K562 (cell line): ENCODE data around the gene AGXT. TPM values are rescaled to one million over a fixed set of nuclear protein-coding genes. Genes with fewer than 3 reads are reported as not detected.

Source experiments
- ATAC-seq: fragments of 200-7000 bp; cut with Tn5 transposase; 3 replicates; pipeline ENCODE4 v1.9.1; 2020; ENCODE audit warnings: moderate library complexity
- BruUV-seq: library from RNA; stranded (reverse); fragments of 400-500 nt; replicated peaks from 2 replicates; lab custom pipeline; 2021; lab: Mats Ljungman, UMichigan
- CTCF ChIA-PET: fragments of 300-600 bp; formaldehyde crosslinking; extraction: SDS; loops from one replicate; lab custom pipeline; 2021; ENCODE audit warnings: low intra/inter-chr PET ratio; lab: Yijun Ruan, JAX
- POLR2A ChIA-PET: fragments of 300-600, 350-650 bp; sonication (Branson Sonifier 250); formaldehyde crosslinking; extraction: SDS; loops from one replicate; lab custom pipeline; 2021; ENCODE audit warnings: antibody characterized with exemption, inconsistent platforms; lab: Yijun Ruan, JAX
- DNase-seq, 4 experiments: peaks; one replicate each; pipeline versions ENCODE4 v3.0.0 to v3.0.0-alpha.2; 2011 to 2018; ENCODE audit warnings: low spot score in 3 of 4, mixed read lengths in 3 of 4; ENCODE audit errors: extremely low read depth in 1 of 4
- FAIRE-seq: peaks from 2 replicates; lab custom pipeline; 2011; peaks lifted over from hg19 to GRCh38; lab: Jason Lieb, UNC
- H2AFZ ChIP-seq: 2 replicates; pipeline ENCODE4 v1.6.0; 2011; ENCODE audit warnings: low read depth, low read length, control low read depth, inconsistent platforms
- H3K27ac ChIP-seq: fragments of 200-600 bp; 3 replicates; pipeline ENCODE4 v1.8.0; 2011; ENCODE audit warnings: low read depth, mild to moderate bottlenecking, control low read depth, inconsistent platforms, low read length, moderate library complexity, mixed read lengths; ENCODE audit errors: extremely low read depth
- H3K27me3 ChIP-seq, 2 experiments: fragments of 300-600 bp in 1 of 2; 2 replicates in 1 of 2; 3 replicates in 1 of 2; pipeline versions ENCODE4 v1.6.0 to v1.8.0; 2011; ENCODE audit warnings: inconsistent platforms in 2 of 2, low read length in 2 of 2, mild to moderate bottlenecking in 1 of 2, mixed read lengths in 1 of 2, moderate library complexity in 1 of 2; ENCODE audit not compliant: control insufficient read depth in 2 of 2, insufficient read depth in 2 of 2
- H3K36me3 ChIP-seq: fragments of 300-600 bp; 3 replicates; pipeline ENCODE4 v1.8.0; 2011; ENCODE audit warnings: mild to moderate bottlenecking, low read length, inconsistent platforms; ENCODE audit not compliant: control insufficient read depth, insufficient read depth
- H3K4me1 ChIP-seq, 2 experiments: fragments of 200-600 bp in 1 of 2; replicated peaks in 1 of 2; 2 replicates in 1 of 2; 3 replicates in 1 of 2; pipeline versions ENCODE4 v1.5.1 to v1.8.0; 2011; ENCODE audit warnings: inconsistent platforms in 2 of 2, low read length in 2 of 2, mild to moderate bottlenecking in 1 of 2, mixed read lengths in 1 of 2, moderate library complexity in 1 of 2; ENCODE audit not compliant: control insufficient read depth in 2 of 2, insufficient read depth in 2 of 2
- H3K4me2 ChIP-seq: 2 replicates; pipeline ENCODE4 v1.6.1; 2011; ENCODE audit warnings: low read length, control low read depth, inconsistent platforms, mixed read lengths; ENCODE audit not compliant: insufficient read depth
- H3K4me3 ChIP-seq: fragments of 200-600 bp; sonication (generic), shearing (Covaris generic); 2 replicates; pipeline ENCODE4 v1.5.1; 2016; ENCODE audit warnings: control low read depth, inconsistent platforms
- H3K79me2 ChIP-seq: fragments of 200-600 bp; 3 replicates; pipeline ENCODE4 v1.8.0; 2011; ENCODE audit warnings: low read length, inconsistent platforms; ENCODE audit not compliant: control insufficient read depth, insufficient read depth
- H3K9ac ChIP-seq, 2 experiments: 2 replicates each; pipeline versions ENCODE4 v1.6.0 to v1.6.1; 2011; ENCODE audit warnings: low read depth in 2 of 2, low read length in 2 of 2, control low read depth in 1 of 2, inconsistent platforms in 1 of 2, mild to moderate bottlenecking in 1 of 2, mixed read lengths in 1 of 2; ENCODE audit not compliant: insufficient read depth in 1 of 2
- H3K9me1 ChIP-seq: one replicate; pipeline ENCODE4 v1.6.0; 2011; ENCODE audit warnings: inconsistent platforms, mild to moderate bottlenecking, low read length, moderate library complexity; ENCODE audit not compliant: control insufficient read depth, insufficient read depth
- H3K9me3 ChIP-seq: replicated peaks from 2 replicates; pipeline ENCODE4 v1.5.1; 2011; ENCODE audit warnings: low read depth, low read length, inconsistent platforms; ENCODE audit not compliant: control insufficient read depth, insufficient read depth
- H4K20me1 ChIP-seq: replicated peaks from 2 replicates; pipeline ENCODE4 v1.6.1; 2011; ENCODE audit warnings: low read length, inconsistent platforms, mixed read lengths; ENCODE audit not compliant: control insufficient read depth, insufficient read depth
- ARID3A ChIP-seq: IDR thresholded peaks from 2 replicates; pipeline ENCODE4 v1.6.1; 2012; ENCODE audit warnings: low read depth, low read length, improper control_type of control experiment, borderline replicate concordance
- CBFA2T2 ChIP-seq: fragments of 450-650 bp; conservative IDR thresholded peaks from 2 replicates; pipeline ENCODE4 v1.6.1; 2017; ENCODE audit warnings: mild to moderate bottlenecking
- CBFA2T3 ChIP-seq: fragments of 450-650 bp; IDR thresholded peaks from 2 replicates; pipeline ENCODE4 v1.6.1; 2017
- CBX1 ChIP-seq: sonication (generic); IDR thresholded peaks from 2 replicates; pipeline ENCODE4 v1.6.1; 2016; ENCODE audit warnings: antibody characterized with exemption, low read depth, mild to moderate bottlenecking
- CCAR2 ChIP-seq: fragments of 200-400 bp; formaldehyde crosslinking; IDR thresholded peaks from 2 replicates; pipeline ENCODE4 v1.6.1; 2017; ENCODE audit warnings: mild to moderate bottlenecking, low read depth, low read length
- CLOCK ChIP-seq: fragments of 250-450 bp; sonication (Bioruptor Pico); IDR thresholded peaks from 2 replicates; pipeline ENCODE4 v1.4.0; 2020; ENCODE audit warnings: mild to moderate bottlenecking, moderate library complexity, borderline replicate concordance
- ETV1 ChIP-seq: fragments of 450-650 bp; conservative IDR thresholded peaks from 2 replicates; pipeline ENCODE4 v1.6.1; 2016; ENCODE audit warnings: missing genetic modification characterization, control low read depth, low read depth, missing compliant biosample characterization
- FOXK2 ChIP-seq, 2 experiments: fragments of 450-650 bp; IDR thresholded peaks in 1 of 2; conservative IDR thresholded peaks in 1 of 2; 2 replicates each; pipeline ENCODE4 v1.6.1; 2016; ENCODE audit warnings: low read depth in 2 of 2, mild to moderate bottlenecking in 1 of 2
- RUNX1 ChIP-seq: sonication (generic); IDR thresholded peaks from 2 replicates; pipeline ENCODE4 v1.6.1; 2016; ENCODE audit warnings: antibody characterized with exemption, low read depth
- TAF7 ChIP-seq: fragments of 450-650 bp; IDR thresholded peaks from 2 replicates; pipeline ENCODE4 v1.6.1; 2016; ENCODE audit warnings: missing genetic modification characterization, missing compliant biosample characterization
- ZNF589 ChIP-seq: fragments of 200-800 bp; sonication (Bioruptor generic); IDR thresholded peaks from 2 replicates; pipeline ENCODE4 v1.6.1; 2016; ENCODE audit warnings: low read depth, missing genetic modification characterization, missing compliant biosample characterization
- WGBS: fragments of 100-300 bp; shearing (Covaris generic); methylation state at CpG from one replicate; pipeline ENCODE4 v1.1.6; 2016; ENCODE audit warnings: low coverage, mixed read lengths; ENCODE audit not compliant: insufficient coverage; ENCODE audit errors: missing lambda C conversion rate; 5-methylcytosine and 5-hydroxymethylcytosine counted together
- in situ Hi-C: fragments of 300-500 bp; cut with MboI; formaldehyde crosslinking; loops from 4 replicates; pipeline ENCODE4 v1.15.0; 2018; ENCODE audit warnings: inconsistent platforms, mixed read lengths
- intact Hi-C: fragments of 100-400 bp; cut with micrococcal nuclease; formaldehyde crosslinking; loops from 2 replicates; pipeline ENCODE4 v1.14.2; 2022
- polyA plus RNA-seq, 8 experiments: library from polyadenylated mRNA; depleted of rRNA in 4 of 8; stranded (reverse) in 5 of 8; unstranded in 3 of 8; fragments of >200 nt; fragmentation: Nextera tagmentation in 2 of 8; fragmentation: Illumina TruSeq in 1 of 8; extraction: Ambion mirVana in 2 of 8; extraction: Trizol in 1 of 8; gene quantifications; 2 replicates each; pipeline versions ENCODE4 v1.2.1 to v1.2.3, GENCODE V29; 2011 to 2014; ENCODE audit warnings: inconsistent platforms in 1 of 8, missing spikeins in 1 of 8
- total RNA-seq, 7 experiments: library from RNA; depleted of rRNA in 6 of 7; stranded (reverse); fragments of >200 nt in 6 of 7; fragmentation: Illumina TruSeq in 2 of 7; extraction: Trizol in 2 of 7; gene quantifications; 2 replicates each; pipeline versions ENCODE4 v1.2.1 to v1.2.3, GENCODE V29; 2011 to 2021; ENCODE audit warnings: low replicate concordance in 1 of 7

AGXT gene
- total and polyA plus RNA-seq, 9 of the 15 experiments (the other 6 are each of a cell fraction or from before 2014, with no cell fraction given) = 0.18 TPM; not detected in 8

- no peak within 1 kb of the TSS for H3K9ac ChIP-seq
- ATAC-seq (no peak), DNase-seq (no peak), FAIRE-seq (no peak)
- H3K27me3 ChIP-seq = peaks cover 0 to 35% of the 10 kb centered on the region in 2 experiments; a peak in 3 of 5 replicates
- no TSS peak for BruUV-seq
- peaks cover 0 to 7% of the 10 kb centered on the region in 2 experiments; a peak in 2 of 5 replicates for H3K4me1 ChIP-seq
- H3K4me2 ChIP-seq = no peak within 1 kb of the TSS
- H3K9me3 ChIP-seq = no peaks in the 10 kb centered on the region
- ChIA-PET POLR2A (interaction anchor here (0.6 kb wide), 1 partner anchor 31 kb away, joined by 3 read pairs; no protein-coding TSS in a partner anchor), CTCF (no interaction called here)
- TF ChIP-seq TAF7 (tag) (no peak), FOXK2 (conservative IDR thresholded peaks at IDR 0.05 in 1 of 2, IDR thresholded peaks at IDR 0.05 in 1 of 2; ENCODE audit: low read depth in 2 of 2) (no peak), CBFA2T2 (no peak), RUNX1 (no peak), CLOCK (CRISPR knock-in tag) (no peak), CCAR2 (no peak), ZNF589 (no peak), CBX1 (no peak), CBFA2T3 (no peak), ETV1 (tag) (no peak), ARID3A (no peak)
- no peaks in the 10 kb centered on the region for H3K36me3 ChIP-seq
- H3K27ac ChIP-seq = no peak within 1 kb of the TSS
- 0% methylated on average over 10 of the region's 24 CpGs for WGBS
- no peaks in the 10 kb centered on the region for H3K79me2 ChIP-seq
- no peak within 1 kb of the TSS for H3K4me3 ChIP-seq
- H3K9me1 ChIP-seq = no peaks in the 10 kb centered on the region
- intact Hi-C loops = no loop called here
- no peak within 1 kb of the TSS for H2AFZ ChIP-seq
- in situ Hi-C loops = no loop called here
- 0 out of 2 replicates have a peak, but pooled peaks cover 7% of the 10 kb centered on the region for H4K20me1 ChIP-seq
Measured at GRCh38 chr2:240895656-240896388, 27.2 kb downstream of the AGXT start, which contains the start of gene MAB21L4. TSS of gene MAB21L4 (minus strand) at chr2:240896156. CDS start at chr2:240895997, 159 bp downstream.
